ENCODE results near the gene RBM38. TPM values are rescaled to one million over a fixed set of nuclear protein-coding genes. Genes with fewer than 3 reads are reported as not detected.

The RBM38 gene
- total RNA-seq, 1 donor from 2014 or later, result 10.6 TPM

DNA sequence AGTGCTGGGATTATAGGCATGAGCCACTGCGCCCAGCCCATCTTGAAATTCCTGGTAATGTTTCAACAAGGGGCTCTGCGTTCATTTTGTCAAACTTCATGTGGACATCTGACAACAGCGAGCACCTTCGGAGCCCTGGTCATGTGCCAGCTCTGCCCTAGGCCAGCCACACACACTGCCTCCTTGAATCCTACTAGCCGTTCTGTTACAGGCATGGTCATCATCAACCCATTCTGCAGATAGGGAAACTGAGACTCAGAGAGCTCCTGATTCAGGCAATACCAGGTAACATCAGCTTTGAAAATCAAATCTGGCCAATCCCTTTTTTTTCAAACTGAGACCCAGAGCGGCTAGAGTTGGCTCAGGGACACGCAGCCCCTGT, 41.3 kb downstream of the RBM38 start:
- FAIRE-seq (no peak), DNase-seq (ENCODE audit: low spot score in 2 of 2) (no peak)

DNA sequence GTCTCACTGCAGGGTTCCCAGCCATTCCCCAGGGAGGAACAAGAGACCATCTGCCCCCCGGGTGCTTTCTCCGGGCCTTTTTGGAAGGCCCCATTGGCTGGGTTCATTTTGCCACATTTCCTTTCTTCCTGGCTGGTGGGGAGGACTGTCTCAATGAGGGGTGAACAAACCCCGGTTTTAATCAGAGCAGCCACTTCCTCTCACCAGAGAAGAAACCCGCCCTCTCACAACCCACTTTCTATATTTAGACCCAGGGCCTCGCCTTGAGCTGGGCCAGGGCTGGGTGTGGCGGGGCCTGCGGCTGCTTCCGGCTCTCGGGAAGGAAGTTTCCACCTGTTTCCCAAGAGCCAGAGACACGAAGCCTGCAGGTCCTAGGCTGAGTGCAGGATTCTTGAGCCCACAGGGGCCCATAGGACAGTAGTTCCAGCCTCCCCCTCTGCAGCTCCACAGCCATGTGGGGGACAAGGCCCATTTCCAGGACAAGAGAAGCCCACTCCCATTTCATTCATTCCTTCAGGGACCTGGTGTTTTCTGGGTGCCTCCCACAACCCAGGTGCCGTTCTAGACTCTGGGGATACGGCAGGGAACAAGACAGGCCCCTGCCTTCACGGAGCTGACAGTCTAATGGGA, 41.8 kb downstream of the RBM38 start:
- DNase-seq (ENCODE audit: low spot score in 2 of 2) (no peak), FAIRE-seq (no peak)

DNA sequence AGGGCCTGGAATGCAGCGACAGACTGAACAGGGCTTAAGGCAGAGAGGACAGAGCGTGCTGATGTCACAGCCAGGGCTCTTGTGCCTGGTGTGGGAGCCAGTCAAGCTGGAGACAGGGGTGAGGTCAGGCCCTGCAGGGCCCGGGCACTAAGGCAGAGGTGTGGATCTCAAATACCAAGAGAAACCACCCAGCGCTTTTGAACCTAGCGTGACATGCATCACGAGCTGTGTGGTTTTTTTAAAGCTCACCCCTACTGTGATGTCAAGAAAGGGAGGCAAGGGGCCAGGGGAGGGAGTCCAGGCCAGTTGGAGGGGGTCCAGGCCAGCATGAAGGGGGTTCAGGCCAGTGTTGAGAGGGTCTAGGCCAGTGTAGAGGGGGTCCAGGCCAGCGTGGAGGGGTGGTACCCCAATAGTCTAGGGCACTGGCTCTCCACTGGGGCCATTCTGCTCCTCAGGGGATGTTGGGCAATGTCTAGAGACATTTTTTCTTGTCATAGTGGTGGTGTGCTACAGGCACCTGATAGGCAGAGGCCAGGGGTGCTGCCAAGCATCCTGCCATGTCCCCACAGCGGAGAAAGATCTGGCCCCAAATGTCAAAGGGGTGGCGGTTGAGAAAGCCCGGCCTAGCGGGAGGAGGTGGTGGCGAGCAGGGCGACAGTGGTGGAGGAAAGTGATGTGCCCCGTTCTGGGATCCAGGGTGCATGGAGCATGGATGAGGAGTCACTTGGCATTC, 42.6 kb downstream of the RBM38 start:
- FAIRE-seq, result no peak

DNA sequence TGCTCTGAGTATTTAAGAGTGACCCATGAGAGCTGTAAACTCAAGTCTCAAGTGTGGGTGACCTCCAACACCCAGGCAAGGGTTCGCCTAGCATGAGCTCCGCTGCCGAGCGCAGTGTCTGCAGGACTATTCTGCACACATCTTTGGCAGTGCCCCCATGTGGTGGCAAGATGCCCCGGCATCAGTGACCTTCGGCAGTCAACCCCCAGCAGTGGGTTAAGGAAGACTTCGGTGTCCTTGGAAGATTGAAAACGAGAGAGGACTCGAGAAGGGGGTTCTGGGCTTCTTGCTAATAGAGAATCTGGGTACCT, 43.1 kb downstream of the RBM38 start:
- DNase-seq (ENCODE audit: low spot score in 2 of 2), result no peak
- FAIRE-seq, result no peak

More for the DNA sequence above, 42.6 kb downstream of the RBM38 start:
- DNase-seq (ENCODE audit: low spot score in 2 of 2), result no peak

DNA sequence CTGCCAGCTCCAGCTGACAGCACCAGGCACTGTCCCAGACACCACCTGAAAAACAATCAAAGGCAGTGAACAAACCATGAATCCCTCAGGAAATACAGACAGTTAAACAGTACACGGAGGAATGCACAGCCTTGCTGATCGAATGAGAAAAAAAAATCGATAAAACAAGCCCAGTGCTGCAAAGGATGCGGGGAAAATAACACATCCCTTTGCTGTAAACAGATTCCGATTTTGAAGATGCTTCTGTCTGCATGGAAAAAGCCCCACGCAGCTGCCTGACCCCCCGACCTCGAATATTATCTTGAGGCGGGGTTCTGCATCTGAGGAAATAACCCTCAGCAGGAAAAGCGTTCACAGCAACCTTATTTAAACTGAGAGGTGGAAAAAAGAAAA, 43.9 kb downstream of the RBM38 start:
- FAIRE-seq (no peak), DNase-seq (ENCODE audit: low spot score in 2 of 2) (no peak)

DNA sequence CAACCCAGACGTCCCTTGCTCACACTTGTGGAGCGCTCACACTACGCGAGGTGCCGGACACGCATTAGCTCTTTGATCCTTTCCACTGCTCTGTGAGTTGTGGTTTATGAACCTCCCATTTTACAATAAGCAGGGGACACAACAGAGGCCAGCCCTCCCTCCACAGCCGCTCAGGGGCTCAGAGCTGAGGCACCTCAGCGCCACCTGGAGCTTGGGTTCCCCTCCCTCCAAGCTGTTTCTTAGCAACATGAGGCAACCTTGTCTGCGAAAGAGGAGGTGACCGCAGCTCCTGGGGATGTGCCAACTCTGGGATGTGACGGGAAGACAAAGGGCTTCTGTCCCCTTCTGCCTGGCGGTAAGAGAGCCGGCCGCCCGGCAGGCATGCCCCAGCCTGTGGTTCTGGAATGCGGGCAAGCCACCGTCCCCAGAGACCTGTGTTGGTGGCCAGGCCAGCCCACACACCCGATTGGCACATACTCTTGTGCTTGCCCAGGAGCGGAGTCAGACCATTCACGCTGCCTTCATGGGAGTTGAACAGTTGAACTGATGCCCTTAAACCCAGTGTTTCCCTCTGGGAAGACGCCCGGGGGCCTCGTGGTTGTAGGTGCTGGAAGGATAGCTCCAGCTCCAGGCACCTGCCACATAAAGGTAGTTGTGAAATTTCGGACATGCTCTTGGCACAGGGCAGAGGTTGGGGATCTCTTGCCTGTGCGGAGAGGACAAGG, 44.5 kb downstream of the RBM38 start:
- FAIRE-seq (no peak), DNase-seq (ENCODE audit: low spot score in 2 of 2) (peak; percentile 64)

DNA sequence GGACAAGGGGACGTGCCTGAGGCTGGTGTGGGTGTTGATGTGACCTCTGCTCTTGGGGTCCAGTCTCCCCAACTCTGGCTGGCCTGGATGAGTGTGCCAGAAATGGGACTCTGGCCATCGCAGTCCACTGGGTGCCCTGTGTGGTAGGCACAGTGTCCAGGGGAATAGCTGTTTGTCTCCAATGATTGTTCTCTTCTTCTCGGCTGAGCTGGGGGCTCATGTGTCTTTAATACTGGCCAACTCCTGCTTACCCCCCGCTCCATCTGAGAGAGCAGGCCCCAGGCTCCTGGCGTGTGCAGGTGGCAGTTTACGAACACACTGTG, 45.0 kb downstream of the RBM38 start:
- DNase-seq (ENCODE audit: low spot score in 2 of 2) (no peak), FAIRE-seq (no peak)

DNA sequence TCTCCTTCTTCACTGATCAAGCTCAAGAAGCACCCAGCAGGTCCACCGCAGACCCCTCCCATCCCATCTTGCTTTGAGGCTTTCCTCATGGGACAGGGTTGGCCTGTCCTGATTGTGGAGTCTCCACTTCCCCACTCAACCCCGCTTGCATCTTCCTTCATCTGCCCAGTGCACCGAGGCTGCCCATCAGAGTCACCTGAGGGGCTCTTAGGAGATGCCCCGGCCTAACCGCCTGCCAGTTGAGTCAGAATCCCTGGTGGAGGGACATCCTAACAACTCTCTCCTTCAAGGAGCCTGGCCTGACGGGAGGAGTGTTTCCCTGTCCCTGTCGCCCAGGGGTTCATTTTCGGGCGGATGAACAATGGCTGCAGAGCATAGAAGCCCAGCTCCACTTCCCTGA, 46.1 kb downstream of the RBM38 start:
- DNase-seq (ENCODE audit: low spot score in 2 of 2) (no peak), FAIRE-seq (no peak)

DNA sequence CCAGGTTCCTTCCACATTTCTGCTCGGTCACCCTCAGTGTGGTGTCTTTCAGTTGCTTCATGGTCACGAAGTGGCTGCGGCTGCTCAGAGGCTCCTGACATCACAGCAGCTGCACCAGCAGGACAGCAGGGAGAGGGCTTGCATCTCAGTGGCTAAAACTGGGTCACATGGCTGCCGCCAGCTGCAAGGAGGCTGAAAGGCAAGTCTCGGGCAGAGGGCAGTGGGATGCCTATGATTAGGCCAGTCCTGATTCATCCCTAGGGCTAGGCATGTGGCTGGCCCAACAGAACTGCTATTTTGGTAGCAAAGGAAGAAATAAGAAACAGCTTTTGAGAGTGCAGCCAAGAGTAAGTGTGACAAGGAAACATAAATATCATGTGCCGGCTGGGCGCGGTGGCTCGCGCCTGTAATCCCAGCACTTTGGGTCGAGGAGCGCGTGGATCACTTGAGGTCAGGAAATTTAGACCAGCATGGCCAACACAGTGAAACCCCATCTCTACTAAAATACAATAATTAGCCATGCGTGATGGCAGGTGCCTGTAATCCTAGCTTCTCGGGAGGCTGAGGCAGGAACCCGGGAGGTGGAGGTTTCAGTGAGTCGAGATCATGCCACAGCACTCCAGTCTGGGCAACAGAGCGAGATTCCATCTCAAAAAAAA, 46.6 kb downstream of the RBM38 start:
- FAIRE-seq (no peak), DNase-seq (ENCODE audit: low spot score in 2 of 2) (no peak)

DNA sequence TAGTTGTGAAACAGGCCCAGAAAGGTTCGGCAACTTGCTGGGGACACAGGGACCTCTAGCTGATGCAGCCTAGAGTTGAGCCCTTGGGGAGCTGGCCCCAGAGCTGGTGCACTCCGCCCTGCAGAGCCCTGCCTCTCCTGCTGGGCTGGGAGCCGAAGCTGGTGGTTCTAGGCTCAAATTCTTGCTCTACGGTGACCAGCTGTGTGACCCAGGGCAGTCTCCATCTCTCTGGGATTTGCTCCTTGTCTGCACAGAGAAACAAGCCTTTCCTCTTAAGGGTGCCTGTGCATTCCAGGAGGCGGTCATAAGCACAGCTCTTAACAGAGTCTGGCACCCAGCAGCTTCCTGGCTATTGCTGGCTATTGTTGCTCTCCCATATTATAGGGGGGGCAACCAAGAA, 47.4 kb downstream of the RBM38 start:
- FAIRE-seq (no peak), DNase-seq (ENCODE audit: low spot score in 2 of 2) (no peak)

DNA sequence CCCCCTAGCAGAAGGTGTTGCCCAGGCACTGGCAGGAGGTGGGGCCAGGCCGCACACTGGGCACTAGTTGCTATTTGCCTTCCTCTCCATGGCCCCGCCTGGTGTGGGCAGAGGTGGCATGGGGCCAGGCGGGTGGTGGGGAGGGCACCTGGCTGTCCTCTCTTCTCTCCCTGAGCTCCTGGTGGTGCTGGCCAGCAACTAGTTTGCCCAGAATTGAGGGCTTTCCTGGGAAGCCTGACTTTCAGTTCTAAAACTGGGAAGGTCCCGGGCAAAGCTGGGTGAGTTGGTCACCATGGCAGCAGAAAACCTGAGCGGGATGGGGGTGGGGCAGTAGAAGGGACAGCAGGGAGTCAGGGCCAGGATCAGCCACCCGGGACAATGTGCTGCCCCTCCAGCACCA, 48.2 kb downstream of the RBM38 start:
- no peak for FAIRE-seq
- DNase-seq (ENCODE audit: low spot score in 2 of 2), result no peak

DNA sequence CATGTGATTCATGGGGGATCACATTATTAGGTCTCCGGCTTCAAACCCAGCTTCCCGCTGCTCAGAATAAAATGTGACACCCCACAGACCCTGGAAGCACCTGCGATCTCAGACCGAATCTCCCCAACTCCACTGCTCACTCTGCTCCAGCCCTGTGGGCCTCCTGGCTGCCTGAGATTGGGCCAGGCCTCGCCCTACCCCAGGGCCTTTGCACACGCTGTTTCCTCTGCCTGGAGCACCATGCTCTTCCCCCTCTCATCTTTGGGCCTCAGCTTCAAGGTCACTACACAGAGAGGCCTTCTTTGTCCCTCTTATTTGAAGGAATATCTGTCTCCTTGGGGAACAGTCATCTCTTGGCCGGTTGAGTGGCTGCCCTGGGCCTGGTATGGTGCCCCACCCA, 48.8 kb downstream of the RBM38 start:
- no peak for DNase-seq (ENCODE audit: low spot score in 2 of 2)

DNA sequence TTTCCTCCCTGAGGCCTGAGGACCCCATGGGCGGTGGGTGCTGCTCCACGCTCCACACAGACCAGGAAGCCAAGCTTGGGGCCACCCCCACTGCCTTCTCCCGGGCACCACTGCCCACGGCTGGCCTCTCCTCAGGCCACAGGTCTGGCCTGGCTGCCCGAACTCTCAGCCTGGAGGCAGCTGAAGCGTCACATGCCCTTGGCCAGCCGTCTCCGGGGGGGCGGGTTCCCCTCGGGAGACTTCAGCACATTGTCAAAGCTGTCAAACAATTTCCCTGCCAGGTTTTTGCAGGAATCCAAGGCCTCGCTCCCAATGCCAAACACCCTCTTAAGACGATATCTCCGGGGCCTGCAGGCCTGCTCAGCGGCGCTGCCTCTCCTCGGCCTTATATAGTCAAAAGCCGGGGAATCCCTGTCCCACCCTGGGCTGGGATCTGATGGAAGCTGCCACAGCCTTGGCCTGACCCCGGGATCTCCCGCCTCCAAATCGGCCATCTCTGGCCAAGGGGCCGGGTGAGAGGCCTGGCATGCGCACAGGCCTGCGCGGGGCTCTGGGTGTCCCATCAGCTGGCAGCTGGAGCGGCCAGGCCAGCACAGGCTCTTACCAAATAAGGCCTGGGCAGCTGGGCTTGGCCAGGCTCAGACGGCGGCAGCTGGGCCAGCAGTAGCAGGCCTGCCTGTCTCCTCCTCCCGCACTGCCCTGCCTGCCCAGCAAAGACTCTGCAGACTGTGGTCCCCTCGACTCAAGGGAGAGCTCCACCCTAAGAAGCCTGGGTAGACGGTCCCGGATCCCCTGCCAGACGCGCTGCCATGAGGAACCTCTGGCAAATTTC, 49.7 kb downstream of the RBM38 start:
- FAIRE-seq (no peak), DNase-seq (ENCODE audit: low spot score in 2 of 2) (peak; percentile 89 to 92)

More for the DNA sequence above, 48.8 kb downstream of the RBM38 start:
- FAIRE-seq, result no peak

DNA sequence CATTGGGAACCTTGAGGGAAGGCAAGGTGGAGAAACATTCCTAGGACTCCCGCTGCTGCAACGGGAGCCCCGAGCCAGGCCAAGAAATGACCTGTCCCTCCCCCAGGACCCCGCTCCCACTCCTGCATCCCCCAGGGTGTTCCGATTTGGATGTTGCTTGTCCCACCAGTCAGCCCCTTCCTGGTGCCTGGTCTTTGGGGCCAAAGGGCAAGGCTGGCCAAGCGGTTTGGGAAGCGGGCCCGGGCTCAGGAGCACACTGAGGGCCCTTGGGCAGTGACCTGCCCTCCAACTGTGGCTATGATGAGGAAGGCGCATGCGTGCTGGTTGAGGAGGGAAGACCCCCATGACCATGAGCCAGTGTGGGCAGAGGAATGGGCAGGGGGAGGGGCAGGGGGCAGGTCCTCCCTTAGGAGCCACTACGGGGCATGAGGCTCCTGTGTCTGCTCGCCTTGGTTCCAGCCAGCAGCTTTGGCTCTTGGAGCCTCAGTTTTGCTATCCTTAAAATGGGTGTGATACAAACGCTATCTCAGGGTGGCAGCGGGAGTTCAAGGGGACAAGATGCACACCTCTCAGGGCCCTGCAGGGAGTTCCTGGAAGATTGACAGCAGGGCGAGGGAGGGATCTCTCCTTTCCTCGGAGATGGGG, 50.4 kb downstream of the RBM38 start:
- DNase-seq (ENCODE audit: low spot score in 2 of 2), result no peak
- FAIRE-seq, result no peak

DNA sequence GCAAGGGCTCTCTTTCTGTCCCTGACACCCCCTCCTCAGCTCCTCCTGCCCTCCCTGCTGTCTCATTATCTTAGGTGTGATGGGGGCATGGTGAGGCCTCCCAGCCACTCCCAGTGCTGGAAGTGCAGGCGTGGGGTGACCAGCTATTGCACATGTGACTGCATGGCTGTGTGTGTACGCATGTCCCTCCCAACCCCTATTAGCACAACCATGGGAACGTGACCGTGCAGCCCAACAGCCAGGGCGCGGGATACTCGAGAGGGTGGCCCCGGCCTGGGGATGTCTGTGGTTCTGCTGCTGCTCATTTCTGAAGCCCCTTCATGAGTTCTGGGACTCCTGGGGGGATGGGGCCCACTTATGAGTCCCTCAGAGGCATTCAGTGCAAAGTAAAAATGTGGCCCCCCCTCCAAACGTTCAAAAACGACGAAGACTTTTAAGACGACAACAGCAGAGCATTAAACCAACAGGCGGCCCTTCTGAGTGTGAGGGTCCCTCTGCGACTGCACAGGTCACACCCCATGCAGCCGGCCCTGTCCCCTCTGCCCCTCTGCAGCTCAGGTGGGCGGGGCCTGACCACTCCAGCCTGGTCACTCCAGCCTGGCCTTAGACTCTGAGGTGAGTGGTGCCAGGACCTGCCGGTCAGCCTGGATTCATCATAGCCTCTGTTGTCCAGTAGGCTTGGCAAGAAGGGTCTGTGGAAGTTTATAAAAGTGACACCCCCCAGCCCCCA, 51.1 kb downstream of the RBM38 start:
- no peak for FAIRE-seq
- no peak for DNase-seq (ENCODE audit: low spot score in 2 of 2)

DNA sequence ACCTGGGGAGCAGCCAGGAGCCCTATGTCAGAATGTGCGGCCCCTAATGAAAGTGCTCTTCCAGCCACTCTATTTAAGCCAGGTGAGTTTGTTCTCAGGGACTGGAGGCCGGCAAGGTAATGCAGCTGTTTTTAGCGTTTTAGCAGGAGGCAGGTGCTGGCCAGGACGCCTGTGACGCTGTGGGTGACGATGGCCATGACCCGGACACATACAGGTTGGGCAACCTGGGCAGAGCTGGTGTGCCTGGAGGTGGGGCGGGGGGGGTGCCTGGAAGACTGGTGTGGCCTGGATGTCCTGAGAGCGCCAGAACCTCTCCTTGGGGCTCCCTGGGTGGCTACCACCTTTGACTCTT, 51.7 kb downstream of the RBM38 start:
- no peak for FAIRE-seq

DNA sequence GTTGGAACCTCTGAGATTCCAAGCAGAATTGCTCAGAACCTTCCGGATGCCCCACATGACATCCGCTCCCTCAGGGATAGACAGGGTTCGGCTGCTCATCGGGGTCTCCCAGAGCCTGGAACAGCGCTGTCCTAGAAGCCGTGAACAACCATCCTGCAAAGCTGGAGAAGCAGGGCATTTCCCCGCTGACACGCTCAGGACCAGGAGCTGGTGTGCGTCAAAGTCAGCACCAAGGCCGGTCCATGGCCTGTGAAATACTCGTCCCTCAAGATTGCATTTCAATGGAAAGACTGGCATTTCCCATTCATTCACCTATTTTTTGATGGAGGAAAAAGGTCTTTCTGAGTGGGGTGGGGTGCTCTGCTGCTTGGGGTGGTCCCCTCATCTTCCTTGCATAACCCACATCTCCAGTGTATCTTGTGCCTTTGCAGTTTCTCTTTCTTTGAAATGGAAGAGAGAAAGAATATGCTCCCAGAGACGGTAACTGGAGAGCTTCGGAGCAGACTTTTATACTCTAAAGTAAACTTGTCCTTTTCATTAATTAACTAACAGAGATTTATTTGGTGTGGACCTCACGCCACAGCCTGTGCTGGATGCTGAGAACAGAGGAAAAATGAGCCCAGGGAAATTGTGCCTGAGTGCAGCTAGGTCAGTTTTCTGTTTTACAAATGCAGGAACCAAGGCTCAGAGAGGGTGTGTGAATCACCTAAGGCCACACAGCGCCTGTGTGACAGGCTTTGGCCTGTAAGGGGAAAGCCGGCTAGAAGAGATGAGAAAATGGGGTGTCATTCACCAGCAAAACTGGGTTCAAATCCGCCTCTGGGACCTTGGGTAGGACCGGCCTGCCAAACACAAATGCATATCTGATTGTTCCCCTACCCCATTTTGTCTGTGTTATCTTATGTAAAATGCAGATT, 52.4 kb downstream of the RBM38 start:
- FAIRE-seq, result no peak

More for the DNA sequence above, 51.7 kb downstream of the RBM38 start:
- DNase-seq (ENCODE audit: low spot score in 2 of 2), result no peak

DNA sequence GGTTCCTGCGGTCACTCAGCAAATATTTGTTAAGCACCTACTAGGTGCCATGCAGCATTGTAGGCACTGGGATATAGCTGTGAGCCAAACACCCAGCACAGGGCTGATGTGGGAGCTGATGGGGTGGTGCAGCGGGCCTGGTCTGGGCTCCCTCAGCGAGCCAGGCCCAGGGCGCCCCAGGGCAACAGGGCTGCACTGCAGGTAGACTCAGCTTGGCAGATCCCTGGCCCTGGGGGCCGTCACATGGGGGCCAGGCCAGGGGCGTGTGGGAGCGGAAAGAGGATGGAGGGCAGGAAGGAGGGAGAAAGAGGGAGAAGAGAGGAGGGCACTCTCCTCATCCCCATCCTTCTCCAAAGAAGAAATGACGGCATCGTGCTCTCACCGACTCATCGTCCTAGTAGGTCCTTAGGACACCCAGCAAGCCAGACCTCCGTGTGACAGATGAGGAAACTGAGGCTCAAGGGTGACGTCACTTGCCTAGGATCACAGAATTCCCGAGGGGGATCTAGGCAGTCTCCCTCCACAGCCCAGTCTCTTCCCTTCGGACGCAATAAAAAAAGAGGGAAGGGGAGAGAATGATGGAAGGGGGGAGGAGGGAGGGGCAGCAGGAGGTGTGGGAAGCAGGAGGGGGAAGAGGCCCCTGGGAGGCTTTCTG, 53.3 kb downstream of the RBM38 start:
- FAIRE-seq (no peak), DNase-seq (ENCODE audit: low spot score in 2 of 2) (no peak)

More for the DNA sequence above, 52.4 kb downstream of the RBM38 start:
- DNase-seq (ENCODE audit: low spot score in 2 of 2), result no peak

Data from frontal cortex (tissue), 4 donors.